GM12874 (cell line): ENCODE measurements around the gene CCNY.

ENCODE experiments used
- CTCF ChIP-seq: IDR thresholded peaks from 2 replicates; pipeline ENCODE4 v1.5.1; 2011; ENCODE audit warnings: low read depth, mild to moderate bottlenecking, control low read depth, low read length, moderate library complexity; ENCODE audit not compliant: insufficient read depth

CCNY gene

GRCh38 chr10:35409808-35410207 is 73.5 kb downstream of the CCNY start:
- TF ChIP-seq CTCF = no peak

- TF ChIP-seq CTCF = no peak
These were observed 75.9 kb downstream of the CCNY start for GRCh38 chr10:35412003-35412723.

- no peak for TF ChIP-seq CTCF
These were observed 76.7 kb downstream of the CCNY start for GRCh38 chr10:35412900-35413491.

- TF ChIP-seq CTCF = no peak
These were observed 77.9 kb downstream of the CCNY start for GRCh38 chr10:35413985-35414861.

- no peak for TF ChIP-seq CTCF
These were observed 79.2 kb downstream of the CCNY start for GRCh38 chr10:35415505-35415904.

GRCh38 chr10:35416619-35417312 is 80.5 kb downstream of the CCNY start:
- TF ChIP-seq CTCF = no peak

GRCh38 chr10:35417313-35417625 is 81.0 kb downstream of the CCNY start:
- no peak for TF ChIP-seq CTCF
